H1 (cell line): ENCODE measurements around the gene ASIC2. TPM values are rescaled to one million over a fixed set of nuclear protein-coding genes. Genes with fewer than 3 reads are reported as not detected.

Source experiments
- CHD7 ChIP-seq: fragments of 300-600 bp; sonication (generic); IDR thresholded peaks from 2 replicates; pipeline ENCODE4 v1.7.1; 2012; ENCODE audit warnings: low read length, moderate library complexity, mild to moderate bottlenecking, inconsistent platforms; ENCODE audit not compliant: insufficient replicate concordance
- KDM4A ChIP-seq: IDR thresholded peaks from one replicate; pipeline ENCODE4 v1.7.1; 2012; ENCODE audit warnings: low read depth, mild to moderate bottlenecking, moderate library complexity, low read length, inconsistent platforms; ENCODE audit not compliant: severe bottlenecking
- NRF1 ChIP-seq: IDR thresholded peaks from 2 replicates; pipeline ENCODE4 v1.6.1; 2011; ENCODE audit warnings: mild to moderate bottlenecking, low read depth, low read length, improper control_type of control experiment
- PHF8 ChIP-seq: fragments of 200-600 bp; sonication (generic); conservative IDR thresholded peaks from 2 replicates; pipeline ENCODE4 v1.7.1; 2012; ENCODE audit warnings: low read depth, mild to moderate bottlenecking, inconsistent platforms, low read length, moderate library complexity
- polyA plus RNA-seq, 7 experiments: library from polyadenylated mRNA; depleted of rRNA in 3 of 7; stranded (reverse) in 5 of 7; unstranded in 2 of 7; fragments of >200 nt in 5 of 7; fragments of 200-250 nt in 2 of 7; gene quantifications; 1 replicate in 5 of 7; 2 replicates in 1 of 7; 4 replicates in 1 of 7; pipeline versions ENCODE4 v1.2.1 to v1.2.3, GENCODE V29; 2011 to 2013; ENCODE audit warnings: missing spikeins in 2 of 7, mixed read lengths in 2 of 7
- total RNA-seq: library from RNA; stranded (reverse); fragmentation: NEBNext Ultra II Directional; extraction: Animal tissue kit (Norgen Biotek cat#: 25700); gene quantifications from 2 replicates; pipeline ENCODE4 v1.2.1, GENCODE V29; 2021

Gene ASIC2
- total and polyA plus RNA-seq, 2 of the 8 experiments (the other 6 are each of a cell fraction or from before 2014, with no cell fraction given), result 0.86 to 1.2 TPM

GRCh38 chr17:32998887-32999228 is 294.2 kb downstream of the ASIC2 start (continued):
- TF ChIP-seq CHD7, result no peak
- no peak for TF ChIP-seq KDM4A
- no peak for TF ChIP-seq PHF8
- TF ChIP-seq NRF1, result no peak
